Left lung (tissue), 10 donors: Measurements from ENCODE around the gene POLA2. TPM values are rescaled to one million over a fixed set of nuclear protein-coding genes. Genes with fewer than 3 reads are reported as not detected.
A peak's percentile ranks its signal among the peaks of the same experiment; 100 is the strongest.

Experiments
- ATAC-seq: fragments of 200-7000 bp; cut with Tn5 transposase; one replicate; pipeline ENCODE4 v1.9.1; 2020; ENCODE audit warnings: moderate library complexity
- DNase-seq, 4 donors: peaks; one replicate each; pipeline ENCODE4 v3.0.0-alpha.2; 2013 to 2020
- H3K27ac ChIP-seq, 2 donors: fragments of 200-600 bp; sonication (generic) in 1 of 2; one replicate each; pipeline versions ENCODE4 v1.5.0 to v1.8.0; 2020 to 2021
- H3K27me3 ChIP-seq, 2 donors: fragments of 200-600 bp; sonication (generic) in 1 of 2; one replicate each; pipeline versions ENCODE4 v1.5.0 to v1.8.0; 2020 to 2021
- H3K36me3 ChIP-seq, 2 donors: fragments of 200-600 bp; sonication (generic) in 1 of 2; one replicate each; pipeline versions ENCODE4 v1.5.0 to v1.8.0; 2020 to 2021
- H3K4me1 ChIP-seq, 2 donors: fragments of 200-600 bp; one replicate each; pipeline ENCODE4 v1.8.0; 2021
- H3K4me3 ChIP-seq, 2 donors: fragments of 200-600 bp; sonication (generic) in 1 of 2; one replicate each; pipeline versions ENCODE4 v1.5.0 to v1.8.0; 2020 to 2021; ENCODE audit warnings: mild to moderate bottlenecking in 1 of 2
- H3K9me3 ChIP-seq, 2 donors: fragments of 200-600 bp; sonication (generic) in 1 of 2; one replicate each; pipeline versions ENCODE4 v1.5.0 to v1.8.0; 2020 to 2021
- CTCF ChIP-seq, 2 donors: fragments of 200-600 bp; sonication (generic) in 1 of 2; IDR thresholded peaks; one replicate each; pipeline versions ENCODE4 v1.5.0 to v1.8.0; 2021; ENCODE audit warnings: antibody characterized with exemption in 2 of 2
- intact Hi-C, 2 donors: fragments of 100-400 bp; cut with DNase I; formaldehyde crosslinking; loops; one replicate each; pipeline versions ENCODE4 v1.11.2 to v1.14.2; 2022
- polyA plus RNA-seq, 6 donors: library from polyadenylated mRNA; unstranded; fragments of 120-200 nt; gene quantifications; one replicate each; pipeline ENCODE4 v1.2.1, GENCODE V29; 2013; ENCODE audit not compliant: insufficient read length in 6 of 6
- total RNA-seq, 2 donors: library from RNA; stranded (reverse); fragmentation: NEBNext Ultra II Directional; extraction: Animal tissue kit (Norgen Biotek cat#: 25700); gene quantifications; one replicate each; pipeline ENCODE4 v1.2.1, GENCODE V29; 2021
- donor health status: DM: no; HTN: yes; CAD: no.
- donor health status: DM: no; HTN: no; CAD: no.

The POLA2 gene
- total and polyA plus RNA-seq, 8 donors: 9.4 to 30.2 (median 21.1) TPM

DNA sequence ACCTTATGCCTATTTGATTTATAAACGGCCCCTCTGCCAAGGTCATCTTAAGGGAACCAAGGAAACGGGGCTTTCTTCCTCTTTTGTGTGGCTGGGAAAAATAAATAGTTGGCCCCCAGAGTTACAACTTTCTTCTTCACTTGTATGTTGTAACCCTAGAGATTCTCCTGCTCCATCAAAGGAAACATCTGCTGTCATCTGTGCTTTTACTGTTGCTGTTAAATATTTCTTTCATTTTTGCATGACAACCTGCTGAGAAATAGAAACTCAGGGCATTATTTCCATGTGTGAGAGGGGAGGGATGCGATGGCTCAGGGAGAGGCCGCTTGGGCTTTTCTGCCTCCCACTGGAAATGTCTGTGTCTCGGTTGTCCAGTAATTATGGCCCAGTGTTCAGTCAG, 31.1 kb downstream of the POLA2 start:
- no peaks in the 10 kb centered on the region for H3K27me3 ChIP-seq
- DNase-seq: no peak
- H3K9me3 ChIP-seq: no peaks in the 10 kb centered on the region
- peaks cover 0 to 40% of the 10 kb centered on the region in 2 donors for H3K36me3 ChIP-seq
- H3K4me3 ChIP-seq: no peak overlapping the region
- H3K4me1 ChIP-seq: peaks cover 29 to 56% of the 10 kb centered on the region in 2 donors
- intact Hi-C loops: no loop called here
- TF ChIP-seq CTCF (IDR thresholded peaks at IDR 0.05): no peak
- no peak for ATAC-seq
- peak overlapping the region; percentile 89 to 97 for H3K27ac ChIP-seq

GRCh38 chr11:65293909-65294381, 32.2 kb downstream of the POLA2 start:
- peak in 1 of 4 donors; percentile 81 for DNase-seq

DNA sequence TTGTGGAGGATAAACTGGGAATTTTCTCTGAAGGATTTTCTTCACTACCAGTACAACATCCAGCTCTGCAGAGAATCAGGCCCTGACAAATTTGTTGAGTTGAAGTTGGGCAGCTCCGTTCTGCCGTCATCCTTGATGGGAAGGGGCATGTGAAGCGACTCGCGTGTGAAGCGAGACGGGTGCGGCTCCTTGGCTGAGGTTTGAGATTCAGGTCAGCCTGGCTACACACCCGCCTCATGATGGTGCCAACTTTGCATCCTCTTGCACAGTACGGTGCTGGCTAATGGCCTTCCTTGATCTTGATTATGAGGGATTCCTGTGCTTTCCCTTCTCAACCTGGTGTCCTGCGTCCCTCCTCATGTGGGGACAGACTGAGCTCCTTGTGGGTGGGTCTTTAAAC, 33.2 kb downstream of the POLA2 start:
- peaks cover 0 to 50% of the 10 kb centered on the region in 2 donors for H3K36me3 ChIP-seq
- no peak for TF ChIP-seq CTCF (IDR thresholded peaks at IDR 0.05)
- no peaks in the 10 kb centered on the region for H3K9me3 ChIP-seq
- no peaks in the 10 kb centered on the region for H3K27me3 ChIP-seq
- no peak for ATAC-seq
- no peak overlapping the region for H3K27ac ChIP-seq
- DNase-seq: no peak
- H3K4me3 ChIP-seq: no peak overlapping the region
- H3K4me1 ChIP-seq: peaks cover 33 to 45% of the 10 kb centered on the region in 2 donors
- intact Hi-C loops: no loop called here

More at GRCh38 chr11:65293909-65294381, 32.2 kb downstream of the POLA2 start:
- TF ChIP-seq CTCF (IDR thresholded peaks at IDR 0.05): no peak
- H3K4me1 ChIP-seq: peaks cover 36 to 56% of the 10 kb centered on the region in 2 donors
- no peak overlapping the region for H3K4me3 ChIP-seq
- no peaks in the 10 kb centered on the region for H3K9me3 ChIP-seq
- peaks cover 0 to 46% of the 10 kb centered on the region in 2 donors for H3K36me3 ChIP-seq
- peak overlapping the region in 1 of 2 donors; percentile 31 for H3K27ac ChIP-seq
- no peak for ATAC-seq
- intact Hi-C loops: no loop called here
- no peaks in the 10 kb centered on the region for H3K27me3 ChIP-seq

DNA sequence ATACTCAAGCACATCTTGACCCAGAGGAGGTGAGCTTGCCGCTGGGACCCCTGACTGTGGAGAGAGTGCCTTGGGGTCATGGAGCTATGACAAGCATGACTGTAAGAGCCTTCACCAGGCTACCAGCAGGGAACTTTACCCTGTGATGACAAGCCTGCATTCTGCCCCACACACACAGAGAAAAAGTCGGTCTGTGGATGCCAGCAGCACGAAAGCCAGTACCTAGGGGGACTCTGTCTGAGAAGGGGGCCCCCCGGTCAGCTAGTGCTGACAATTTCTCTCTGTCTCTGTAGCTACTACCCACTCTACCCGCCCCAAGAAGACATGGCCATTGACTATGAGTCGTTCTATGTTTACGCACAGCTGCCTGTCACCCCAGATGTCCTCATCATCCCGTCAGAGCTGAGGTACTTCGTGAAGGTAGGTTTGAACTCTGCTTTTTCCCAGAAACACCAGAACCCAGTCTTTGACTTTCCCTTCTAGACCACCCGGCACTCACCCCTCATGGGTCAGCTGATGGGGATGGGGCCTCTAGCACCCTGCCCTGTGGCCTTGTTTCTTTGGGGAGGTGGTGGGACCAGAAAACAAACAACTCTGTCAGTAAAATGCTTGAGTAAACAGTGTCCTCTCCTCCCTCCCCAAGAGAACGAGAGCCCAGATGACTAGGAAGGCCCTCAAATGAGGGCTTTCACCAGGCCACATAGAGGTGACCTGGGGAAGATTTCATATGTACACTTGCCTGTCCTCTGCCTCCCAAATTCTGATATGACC, 34.0 kb downstream of the POLA2 start:
- no peak overlapping the region for H3K27ac ChIP-seq
- no peak for DNase-seq

More for the DNA sequence above, 34.0 kb downstream of the POLA2 start:
- Histone ChIP-seq H3K4me1 (peaks cover 25 to 38% of the 10 kb centered on the region in 2 donors), H3K36me3 (peaks cover 0 to 50% of the 10 kb centered on the region in 2 donors), H3K4me3 (no peak overlapping the region), H3K9me3 (no peaks in the 10 kb centered on the region), H3K27me3 (no peaks in the 10 kb centered on the region)
- no peak for TF ChIP-seq CTCF (IDR thresholded peaks at IDR 0.05)
- intact Hi-C loops: no loop called here
- ATAC-seq: no peak
